Left lung (tissue), 10 donors: ENCODE results near the gene ZNF536. TPM values are rescaled to one million over a fixed set of nuclear protein-coding genes. Genes with fewer than 3 reads are reported as not detected.

Source experiments
- ATAC-seq: fragments of 200-7000 bp; cut with Tn5 transposase; one replicate; pipeline ENCODE4 v1.9.1; 2020; ENCODE audit warnings: moderate library complexity
- DNase-seq, 4 donors: peaks; one replicate each; pipeline ENCODE4 v3.0.0-alpha.2; 2013 to 2020
- H3K27ac ChIP-seq, 2 donors: fragments of 200-600 bp; sonication (generic) in 1 of 2; one replicate each; pipeline versions ENCODE4 v1.5.0 to v1.8.0; 2020 to 2021
- H3K27me3 ChIP-seq, 2 donors: fragments of 200-600 bp; sonication (generic) in 1 of 2; one replicate each; pipeline versions ENCODE4 v1.5.0 to v1.8.0; 2020 to 2021
- H3K36me3 ChIP-seq, 2 donors: fragments of 200-600 bp; sonication (generic) in 1 of 2; one replicate each; pipeline versions ENCODE4 v1.5.0 to v1.8.0; 2020 to 2021
- H3K4me1 ChIP-seq, 2 donors: fragments of 200-600 bp; one replicate each; pipeline ENCODE4 v1.8.0; 2021
- H3K4me3 ChIP-seq, 2 donors: fragments of 200-600 bp; sonication (generic) in 1 of 2; one replicate each; pipeline versions ENCODE4 v1.5.0 to v1.8.0; 2020 to 2021; ENCODE audit warnings: mild to moderate bottlenecking in 1 of 2
- H3K9me3 ChIP-seq, 2 donors: fragments of 200-600 bp; sonication (generic) in 1 of 2; one replicate each; pipeline versions ENCODE4 v1.5.0 to v1.8.0; 2020 to 2021
- intact Hi-C, 2 donors: fragments of 100-400 bp; cut with DNase I; formaldehyde crosslinking; loops; one replicate each; pipeline versions ENCODE4 v1.11.2 to v1.14.2; 2022
- polyA plus RNA-seq, 6 donors: library from polyadenylated mRNA; unstranded; fragments of 120-200 nt; gene quantifications; one replicate each; pipeline ENCODE4 v1.2.1, GENCODE V29; 2013; ENCODE audit not compliant: insufficient read length in 6 of 6
- total RNA-seq, 2 donors: library from RNA; stranded (reverse); fragmentation: NEBNext Ultra II Directional; extraction: Animal tissue kit (Norgen Biotek cat#: 25700); gene quantifications; one replicate each; pipeline ENCODE4 v1.2.1, GENCODE V29; 2021
- TF ChIP-seq, protein P1 (sequence below), 2 donors: fragments of 200-600 bp; sonication (generic) in 1 of 2; IDR thresholded peaks; one replicate each; pipeline versions ENCODE4 v1.5.0 to v1.8.0; 2021; ENCODE audit warnings: antibody characterized with exemption in 2 of 2
- donor health status: DM: no; HTN: yes; CAD: no.
- donor health status: DM: no; HTN: no; CAD: no.

Gene ZNF536
- total and polyA plus RNA-seq, 8 donors = 0.50 to 6.5 (median 3.6) TPM

DNA sequence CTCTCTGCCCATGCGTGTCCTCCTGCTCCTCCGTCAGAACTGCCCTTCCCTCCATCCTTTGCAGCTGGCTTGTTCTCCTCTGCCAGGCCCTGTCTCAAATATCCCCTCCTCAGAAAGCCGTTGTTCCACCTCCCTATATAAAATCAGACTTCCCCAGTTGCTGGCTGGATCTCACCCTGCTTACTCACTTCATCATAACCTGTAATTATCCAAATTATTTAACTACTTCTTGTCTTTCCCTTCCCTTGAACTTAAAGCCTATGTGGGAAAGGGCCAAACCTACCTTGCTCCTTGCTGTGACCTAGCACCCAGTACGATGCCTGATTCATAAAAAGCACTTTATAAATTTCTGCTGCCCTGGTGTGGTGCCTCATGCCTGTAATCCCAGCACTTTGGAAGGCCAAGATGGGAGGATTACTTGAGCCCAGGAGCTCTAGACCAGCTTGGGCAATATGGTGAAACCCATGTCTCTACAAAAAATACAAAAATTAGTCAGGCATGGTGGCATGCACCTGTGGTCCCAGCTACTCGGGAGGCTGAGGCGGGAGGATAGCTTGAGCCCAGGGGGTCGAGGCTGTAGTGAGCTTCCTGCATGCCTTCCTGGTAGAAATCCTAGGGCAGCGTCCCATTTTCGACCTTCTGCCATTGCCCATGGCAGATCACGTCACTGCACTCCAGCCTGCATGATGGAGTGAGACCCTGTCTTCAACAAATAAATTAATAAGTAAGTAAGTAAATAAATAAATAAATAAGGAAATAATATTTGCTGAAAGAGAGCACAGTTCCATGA, 39.5 kb upstream of the ZNF536 start:
- no peak overlapping the region for H3K4me3 ChIP-seq
- no peaks in the 10 kb centered on the region for H3K36me3 ChIP-seq
- ATAC-seq (no peak), DNase-seq (no peak)
- no peaks in the 10 kb centered on the region for H3K27me3 ChIP-seq
- H3K9me3 ChIP-seq = no peaks in the 10 kb centered on the region
- TF ChIP-seq, protein P1, sequence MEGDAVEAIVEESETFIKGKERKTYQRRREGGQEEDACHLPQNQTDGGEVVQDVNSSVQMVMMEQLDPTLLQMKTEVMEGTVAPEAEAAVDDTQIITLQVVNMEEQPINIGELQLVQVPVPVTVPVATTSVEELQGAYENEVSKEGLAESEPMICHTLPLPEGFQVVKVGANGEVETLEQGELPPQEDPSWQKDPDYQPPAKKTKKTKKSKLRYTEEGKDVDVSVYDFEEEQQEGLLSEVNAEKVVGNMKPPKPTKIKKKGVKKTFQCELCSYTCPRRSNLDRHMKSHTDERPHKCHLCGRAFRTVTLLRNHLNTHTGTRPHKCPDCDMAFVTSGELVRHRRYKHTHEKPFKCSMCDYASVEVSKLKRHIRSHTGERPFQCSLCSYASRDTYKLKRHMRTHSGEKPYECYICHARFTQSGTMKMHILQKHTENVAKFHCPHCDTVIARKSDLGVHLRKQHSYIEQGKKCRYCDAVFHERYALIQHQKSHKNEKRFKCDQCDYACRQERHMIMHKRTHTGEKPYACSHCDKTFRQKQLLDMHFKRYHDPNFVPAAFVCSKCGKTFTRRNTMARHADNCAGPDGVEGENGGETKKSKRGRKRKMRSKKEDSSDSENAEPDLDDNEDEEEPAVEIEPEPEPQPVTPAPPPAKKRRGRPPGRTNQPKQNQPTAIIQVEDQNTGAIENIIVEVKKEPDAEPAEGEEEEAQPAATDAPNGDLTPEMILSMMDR (IDR thresholded peaks at IDR 0.05) = no peak
- no peaks in the 10 kb centered on the region for H3K4me1 ChIP-seq
- no peak overlapping the region for H3K27ac ChIP-seq
- intact Hi-C loops = no loop called here

DNA sequence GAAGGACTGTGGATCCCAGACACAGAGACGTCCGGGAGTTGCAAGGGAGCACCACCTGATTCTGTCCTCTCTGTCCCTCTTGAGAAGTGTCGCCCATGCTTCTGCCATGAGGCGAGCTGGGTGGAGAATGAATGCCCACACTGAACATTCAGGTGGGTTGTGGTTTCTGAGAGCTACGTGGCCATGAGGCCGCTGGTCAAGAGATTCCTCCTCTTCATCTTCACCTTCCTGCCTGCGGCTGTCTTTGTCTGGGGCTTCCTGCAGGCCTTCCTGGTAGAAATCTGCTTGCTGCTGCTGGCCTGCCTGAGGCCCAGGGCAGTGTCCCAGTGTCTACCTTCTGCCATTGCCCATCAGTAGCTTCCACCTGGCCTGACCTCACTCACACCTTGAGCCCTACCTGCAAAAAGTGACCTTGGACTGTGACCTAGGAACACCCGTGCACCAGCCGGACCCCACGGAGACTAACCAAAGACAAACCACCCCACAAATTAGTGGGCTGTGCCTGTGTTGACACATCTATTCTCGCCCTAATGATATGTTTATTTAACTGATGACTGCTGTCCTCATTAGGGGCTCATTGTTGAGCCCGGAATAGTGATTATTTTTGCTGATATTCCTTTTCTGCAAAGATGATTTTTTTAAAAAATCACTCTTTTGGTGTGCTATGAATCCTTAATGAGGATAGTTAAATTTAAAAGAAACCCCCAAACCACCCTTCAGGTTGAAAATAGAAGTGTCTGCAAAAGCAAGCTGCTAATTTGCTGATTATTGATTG, 38.7 kb upstream of the ZNF536 start:
- Histone ChIP-seq H3K4me1 (no peaks in the 10 kb centered on the region), H3K27ac (no peak overlapping the region), H3K9me3 (no peaks in the 10 kb centered on the region), H3K4me3 (no peak overlapping the region), H3K27me3 (no peaks in the 10 kb centered on the region), H3K36me3 (no peaks in the 10 kb centered on the region)
- intact Hi-C loops = no loop called here
- ATAC-seq (no peak), DNase-seq (no peak)
- TF ChIP-seq, protein P1 (IDR thresholded peaks at IDR 0.05) = no peak

DNA sequence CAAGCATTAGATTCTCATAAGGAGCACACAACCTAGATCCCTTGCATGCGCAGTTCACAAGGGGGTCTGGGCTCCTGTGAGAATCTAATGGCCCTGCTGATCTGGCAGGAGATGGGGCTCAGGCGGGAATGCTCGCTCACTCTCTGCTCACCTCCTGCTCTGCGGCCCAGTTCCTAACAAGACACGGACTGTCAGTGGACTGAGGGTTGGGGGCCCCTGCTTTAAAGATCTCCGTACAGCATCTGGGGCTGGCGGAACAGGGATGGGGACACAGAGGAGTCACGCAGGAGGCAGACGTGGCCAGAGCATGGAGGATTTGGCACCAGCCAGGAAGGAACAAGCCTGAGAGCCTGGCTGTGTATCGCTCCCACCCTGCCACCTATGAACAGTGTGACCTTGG, 37.3 kb upstream of the ZNF536 start:
- Histone ChIP-seq H3K4me1 (no peaks in the 10 kb centered on the region), H3K27me3 (peaks cover 0 to 4% of the 10 kb centered on the region in 2 donors), H3K4me3 (no peak overlapping the region), H3K36me3 (no peaks in the 10 kb centered on the region), H3K27ac (no peak overlapping the region), H3K9me3 (no peaks in the 10 kb centered on the region)
- DNase-seq = no peak
- intact Hi-C loops = no loop called here
- no peak for ATAC-seq
- TF ChIP-seq, protein P1 (IDR thresholded peaks at IDR 0.05) = no peak

DNA sequence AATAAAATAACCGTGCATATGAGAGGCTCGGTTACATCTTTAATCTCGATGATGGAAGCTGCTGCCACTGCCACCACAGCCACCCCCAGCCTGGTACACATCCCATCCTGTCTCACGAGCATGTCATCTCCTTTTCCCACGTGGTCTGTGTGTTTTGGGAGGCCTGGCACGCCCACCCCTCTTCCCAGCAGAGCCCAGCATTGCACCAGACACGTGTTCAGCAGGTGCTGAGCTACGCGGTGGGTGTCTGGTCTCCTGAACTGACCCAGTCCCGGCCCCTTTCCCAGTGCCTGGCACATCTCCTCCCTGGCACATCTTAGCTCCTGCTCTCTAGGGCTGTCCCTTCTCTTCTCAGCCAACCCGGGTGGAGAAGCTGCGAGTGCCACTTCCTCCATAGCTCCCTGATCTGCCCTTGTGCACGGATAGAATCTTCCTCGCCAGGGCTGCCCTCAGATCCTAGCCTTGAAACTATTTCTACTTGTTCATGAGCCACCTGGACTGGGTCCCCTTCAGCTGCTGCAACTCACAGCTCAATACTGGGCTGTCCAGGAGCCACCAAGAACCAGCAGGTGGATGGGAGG, 36.8 kb upstream of the ZNF536 start:
- Histone ChIP-seq H3K9me3 (no peaks in the 10 kb centered on the region), H3K27ac (no peak overlapping the region), H3K4me3 (no peak overlapping the region), H3K4me1 (no peaks in the 10 kb centered on the region), H3K27me3 (peaks cover 0 to 7% of the 10 kb centered on the region in 2 donors), H3K36me3 (no peaks in the 10 kb centered on the region)
- intact Hi-C loops = no loop called here
- ATAC-seq (no peak), DNase-seq (no peak)
- TF ChIP-seq, protein P1 (IDR thresholded peaks at IDR 0.05) = no peak

DNA sequence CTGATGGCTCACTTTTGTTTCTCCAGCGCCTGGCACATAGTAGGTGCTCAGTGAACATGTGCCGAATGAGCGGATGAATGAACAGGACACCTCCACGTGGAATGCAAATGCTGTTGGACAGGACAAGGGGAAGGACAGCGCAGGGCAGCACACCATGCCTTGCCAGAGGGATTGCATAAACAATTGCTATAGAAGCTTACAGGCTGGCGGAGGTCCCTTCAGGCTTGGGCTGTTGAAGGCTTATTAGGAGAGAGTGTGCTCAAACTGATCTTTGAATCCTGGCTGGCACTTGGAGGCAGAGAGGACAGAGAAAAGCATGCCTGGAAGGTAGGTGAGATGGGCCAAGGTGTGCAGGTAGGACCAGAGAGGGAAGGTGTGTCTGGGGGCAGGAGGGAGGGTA, 35.9 kb upstream of the ZNF536 start:
- Histone ChIP-seq H3K9me3 (no peaks in the 10 kb centered on the region), H3K36me3 (no peaks in the 10 kb centered on the region), H3K4me1 (no peaks in the 10 kb centered on the region), H3K4me3 (no peak overlapping the region), H3K27me3 (peaks cover 0 to 7% of the 10 kb centered on the region in 2 donors), H3K27ac (no peak overlapping the region)
- intact Hi-C loops = no loop called here
- ATAC-seq (no peak), DNase-seq (no peak)
- TF ChIP-seq, protein P1 (IDR thresholded peaks at IDR 0.05) = no peak
